HepG2 (cell line): ENCODE data around the gene CLCA4.

ENCODE experiments used
- ATF2 ChIP-seq: sonication (generic); formaldehyde crosslinking; IDR thresholded peaks from 2 replicates; pipeline ENCODE4 v1.4.0; 2020; ENCODE audit warnings: missing genetic modification reagents
- CTCF ChIP-seq: sonication (generic); formaldehyde crosslinking; IDR thresholded peaks from 2 replicates; pipeline ENCODE4 v1.5.0; 2020; ENCODE audit warnings: mild to moderate bottlenecking, missing genetic modification reagents, moderate library complexity
- ELF1 ChIP-seq: sonication (generic); formaldehyde crosslinking; IDR thresholded peaks from 2 replicates; pipeline ENCODE4 v1.4.0; 2020; ENCODE audit warnings: missing genetic modification reagents
- FOXM1 ChIP-seq: sonication (generic); formaldehyde crosslinking; IDR thresholded peaks from 2 replicates; pipeline ENCODE4 v1.5.0; 2020; ENCODE audit warnings: missing genetic modification reagents
- HDAC1 ChIP-seq: sonication (generic); formaldehyde crosslinking; IDR thresholded peaks from 2 replicates; pipeline ENCODE4 v1.5.1; 2020; ENCODE audit warnings: mild to moderate bottlenecking, missing genetic modification reagents
- NFE2L2 ChIP-seq: fragments of 150-350 bp; IDR thresholded peaks from 2 replicates; pipeline ENCODE4 v1.6.1; 2014; ENCODE audit warnings: low read length
- REPIN1 ChIP-seq: sonication (generic); formaldehyde crosslinking; IDR thresholded peaks from 2 replicates; pipeline ENCODE4 v1.8.0; 2022; ENCODE audit warnings: missing genetic modification reagents, low read depth, mild to moderate bottlenecking, borderline replicate concordance
- SNAPC5 ChIP-seq: sonication (generic); formaldehyde crosslinking; IDR thresholded peaks from 2 replicates; pipeline ENCODE4 v1.8.1; 2023; ENCODE audit warnings: mild to moderate bottlenecking, missing genetic modification reagents, borderline replicate concordance
- THAP7 ChIP-seq: sonication (generic); formaldehyde crosslinking; IDR thresholded peaks from 2 replicates; pipeline ENCODE4 v1.8.1; 2023; ENCODE audit warnings: mild to moderate bottlenecking, missing genetic modification reagents
- ZFY ChIP-seq: sonication (generic); formaldehyde crosslinking; IDR thresholded peaks from 2 replicates; pipeline ENCODE4 v1.4.0; 2020; ENCODE audit warnings: missing genetic modification reagents
- ZNF276 ChIP-seq: sonication (generic); formaldehyde crosslinking; IDR thresholded peaks from 2 replicates; pipeline ENCODE4 v1.4.0; 2020; ENCODE audit warnings: mild to moderate bottlenecking, low read depth, missing genetic modification reagents

GRCh38 chr1:86567341-86567740 is 20.5 kb downstream of the CLCA4 start:
- TF ChIP-seq THAP7: no peak
- TF ChIP-seq NFE2L2: no peak
- TF ChIP-seq ELF1 (CRISPR knock-in tag): no peak
- TF ChIP-seq HDAC1: no peak
- no peak for TF ChIP-seq SNAPC5 (CRISPR knock-in tag)
- TF ChIP-seq ATF2 (CRISPR knock-in tag): no peak
- no peak for TF ChIP-seq REPIN1 (CRISPR knock-in tag)
- no peak for TF ChIP-seq FOXM1 (CRISPR knock-in tag)
- TF ChIP-seq CTCF: no peak
- no peak for TF ChIP-seq ZFY (CRISPR knock-in tag)
- TF ChIP-seq ZNF276 (CRISPR knock-in tag): no peak
